OCI-LY7 (cell line): Measurements from ENCODE around the gene LMOD1. TPM values are rescaled to one million over a fixed set of nuclear protein-coding genes. Genes with fewer than 3 reads are reported as not detected.

ENCODE experiments used
- BruUV-seq: library from RNA; stranded (reverse); fragments of 400-500 nt; replicated peaks from 2 replicates; lab custom pipeline; 2021; lab: Mats Ljungman, UMichigan
- CTCF ChIA-PET: fragments of 300-600 bp; sonication (Branson Sonifier 250); formaldehyde crosslinking; loops from one replicate; lab custom pipeline; 2022; ENCODE audit warnings: antibody characterized with exemption; ENCODE audit not compliant: unreplicated experiment; lab: Charles Lee
- POLR2A ChIA-PET: fragments of 300-600 bp; sonication (Branson Sonifier 250); formaldehyde crosslinking; loops from one replicate; lab custom pipeline; 2022; ENCODE audit warnings: antibody characterized with exemption; lab: Charles Lee
- DNase-seq: peaks from one replicate; pipeline ENCODE4 v3.0.0-alpha.2; 2015; ENCODE audit warnings: low spot score
- H2AFZ ChIP-seq: fragments of 200-600 bp; sonication (generic), shearing (Covaris generic); 2 replicates; pipeline ENCODE4 v1.6.1; 2014; ENCODE audit warnings: mild to moderate bottlenecking, antibody characterized with exemption, low read length, moderate library complexity
- H3K27ac ChIP-seq: fragments of 200-600 bp; sonication (generic); 2 replicates; pipeline ENCODE4 v1.5.1; 2014; ENCODE audit warnings: mixed run types, low read depth, mild to moderate bottlenecking, moderate library complexity, low read length, inconsistent platforms; ENCODE audit not compliant: poor library complexity, severe bottlenecking
- H3K36me3 ChIP-seq: fragments of 200-600 bp; sonication (generic); 2 replicates; pipeline ENCODE4 v1.6.1; 2014; ENCODE audit warnings: mild to moderate bottlenecking, antibody characterized with exemption, low read length, moderate library complexity, mixed read lengths; ENCODE audit not compliant: insufficient read depth
- H3K4me1 ChIP-seq: fragments of 200-600 bp; sonication (generic); 2 replicates; pipeline ENCODE4 v1.5.1; 2014; ENCODE audit warnings: mild to moderate bottlenecking, low read length; ENCODE audit not compliant: insufficient read depth, poor library complexity, severe bottlenecking
- H3K4me2 ChIP-seq: fragments of 200-600 bp; sonication (generic); 2 replicates; pipeline ENCODE4 v1.6.1; 2014; ENCODE audit warnings: mild to moderate bottlenecking, low read length
- H3K4me3 ChIP-seq: fragments of 200-600 bp; sonication (generic); 2 replicates; pipeline ENCODE4 v1.5.1; 2014; ENCODE audit warnings: mild to moderate bottlenecking, low read depth, low read length; ENCODE audit not compliant: poor library complexity, severe bottlenecking
- H3K79me2 ChIP-seq: fragments of 200-600 bp; sonication (generic); 2 replicates; pipeline ENCODE4 v1.6.1; 2016; ENCODE audit warnings: low read depth, mild to moderate bottlenecking, low read length, moderate library complexity, mixed read lengths; ENCODE audit not compliant: insufficient read depth
- H3K9me2 ChIP-seq: fragments of 200-600 bp; sonication (generic); 2 replicates; pipeline ENCODE4 v1.6.1; 2016; ENCODE audit warnings: mild to moderate bottlenecking, low read length, mixed read lengths; ENCODE audit not compliant: insufficient read depth
- H3K9me3 ChIP-seq: fragments of 200-600 bp; sonication (generic); 2 replicates; pipeline ENCODE4 v1.6.1; 2014; ENCODE audit warnings: mild to moderate bottlenecking, mixed run types, low read length, mixed read lengths
- H4K20me1 ChIP-seq: fragments of 200-600 bp; sonication (generic); 2 replicates; pipeline ENCODE4 v1.6.1; 2014; ENCODE audit warnings: mild to moderate bottlenecking, antibody characterized with exemption, low read length, moderate library complexity, mixed read lengths; ENCODE audit not compliant: insufficient read depth
- CTCF ChIP-seq: fragments of 200-600 bp; sonication (generic); conservative IDR thresholded peaks from 2 replicates; pipeline ENCODE4 v1.5.1; 2014; ENCODE audit warnings: mild to moderate bottlenecking, antibody characterized with exemption, low read length, moderate library complexity, mixed read lengths
- EZH2phosphoT487 ChIP-seq: fragments of 200-600 bp; sonication (generic); IDR thresholded peaks from 2 replicates; pipeline ENCODE4 v1.6.1; 2018; ENCODE audit warnings: low read depth, borderline replicate concordance, mild to moderate bottlenecking, mixed run types, antibody characterized with exemption, low read length, moderate library complexity, mixed read lengths
- intact Hi-C: fragments of 100-400 bp; cut with micrococcal nuclease; formaldehyde crosslinking; loops from one replicate; pipeline ENCODE4 v1.10.0; 2022; ENCODE audit not compliant: unreplicated experiment
- total RNA-seq, 2 experiments: library from RNA; depleted of rRNA in 1 of 2; stranded (reverse); fragments of >200 nt in 1 of 2; shearing (Covaris generic) in 1 of 2; gene quantifications; 2 replicates each; pipeline ENCODE4 v1.2.3, GENCODE V29; 2014 to 2022

The LMOD1 gene
- total RNA-seq, 2 experiments from 2014 or later: not detected

DNA sequence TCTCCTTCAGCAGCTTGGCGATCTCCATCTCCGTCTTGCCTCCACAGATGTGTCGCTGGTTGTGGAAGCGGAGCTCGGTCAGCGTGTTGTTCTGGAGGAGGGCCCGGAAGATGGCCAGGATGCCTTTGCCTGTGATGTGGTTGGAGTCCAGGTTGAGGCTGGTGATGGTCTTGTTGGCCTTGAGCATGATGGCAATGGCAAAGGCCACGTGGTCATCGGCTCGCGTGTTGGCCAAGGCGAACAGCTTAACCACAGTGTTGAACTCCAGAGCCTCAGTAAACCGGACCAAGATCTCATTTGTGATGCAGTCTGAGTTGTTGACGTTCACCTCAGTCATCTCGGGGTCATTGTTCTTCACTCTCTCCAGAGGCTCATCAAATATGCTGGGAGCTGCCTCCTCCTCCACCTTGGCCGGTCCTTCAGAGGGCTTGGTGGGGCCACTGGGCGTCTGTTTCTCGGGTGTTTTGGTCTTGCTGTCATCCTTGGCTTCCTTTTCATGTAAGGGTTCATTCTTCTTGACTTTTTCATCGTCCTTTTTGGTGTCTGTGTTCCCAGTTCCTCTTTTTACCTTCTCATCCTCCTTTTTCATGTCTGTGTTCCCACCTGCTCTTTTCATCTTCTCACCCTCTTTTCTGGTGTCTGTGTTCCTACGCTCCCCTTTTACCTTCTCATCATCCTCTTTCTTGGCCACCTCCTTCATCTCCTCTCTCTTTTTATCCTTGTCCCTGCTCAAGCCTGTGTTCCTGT is 46.5 kb downstream of the LMOD1 start:
- TF ChIP-seq EZH2phosphoT487: no peak
- no peak for TF ChIP-seq CTCF
- POLR2A ChIA-PET: interaction anchor here (1.0 kb wide), 1 partner anchor 13 kb away, joined by 3 read pairs; no protein-coding TSS in a partner anchor
- no TSS peak for BruUV-seq

GRCh38 chr1:201898992-201899391 is 47.4 kb downstream of the LMOD1 start:
- intact Hi-C loops: loop anchor here (10.0 kb wide), 1 partner anchor 216 kb away; no protein-coding TSS in a partner anchor
- CTCF ChIA-PET: no interaction called here
- H2AFZ ChIP-seq: no peak overlapping the region

More for the DNA sequence above, 46.5 kb downstream of the LMOD1 start:
- Histone ChIP-seq H2AFZ (no peak overlapping the region), H3K27ac (no peak overlapping the region), H3K36me3 (no peaks in the 10 kb centered on the region), H3K4me2 (no peak overlapping the region), H3K9me3 (no peaks in the 10 kb centered on the region), H3K4me1 (no peaks in the 10 kb centered on the region), H3K9me2 (no peaks in the 10 kb centered on the region), H4K20me1 (no peaks in the 10 kb centered on the region), H3K79me2 (no peaks in the 10 kb centered on the region), H3K4me3 (no peak overlapping the region)
- intact Hi-C loops: loop anchor here (10.0 kb wide), 1 partner anchor 215 kb away; no protein-coding TSS in a partner anchor
- DNase-seq: no peak
- CTCF ChIA-PET: no interaction called here

More at GRCh38 chr1:201898992-201899391, 47.4 kb downstream of the LMOD1 start:
- DNase-seq: no peak
- Histone ChIP-seq H3K4me1 (no peaks in the 10 kb centered on the region), H3K9me3 (no peaks in the 10 kb centered on the region), H3K4me3 (no peak overlapping the region), H3K4me2 (no peak overlapping the region), H3K9me2 (no peaks in the 10 kb centered on the region), H3K27ac (no peak overlapping the region), H3K79me2 (no peaks in the 10 kb centered on the region), H3K36me3 (no peaks in the 10 kb centered on the region), H4K20me1 (no peaks in the 10 kb centered on the region)
- TF ChIP-seq CTCF (no peak), EZH2phosphoT487 (no peak)
- no TSS peak for BruUV-seq
- POLR2A ChIA-PET: interaction anchor here (1.0 to 1.8 kb wide), 2 partner anchors 12 to 55 kb away, joined by 3 to 5 read pairs; no protein-coding TSS in a partner anchor
